ENCODE results near the gene RUNX2.

DNA sequence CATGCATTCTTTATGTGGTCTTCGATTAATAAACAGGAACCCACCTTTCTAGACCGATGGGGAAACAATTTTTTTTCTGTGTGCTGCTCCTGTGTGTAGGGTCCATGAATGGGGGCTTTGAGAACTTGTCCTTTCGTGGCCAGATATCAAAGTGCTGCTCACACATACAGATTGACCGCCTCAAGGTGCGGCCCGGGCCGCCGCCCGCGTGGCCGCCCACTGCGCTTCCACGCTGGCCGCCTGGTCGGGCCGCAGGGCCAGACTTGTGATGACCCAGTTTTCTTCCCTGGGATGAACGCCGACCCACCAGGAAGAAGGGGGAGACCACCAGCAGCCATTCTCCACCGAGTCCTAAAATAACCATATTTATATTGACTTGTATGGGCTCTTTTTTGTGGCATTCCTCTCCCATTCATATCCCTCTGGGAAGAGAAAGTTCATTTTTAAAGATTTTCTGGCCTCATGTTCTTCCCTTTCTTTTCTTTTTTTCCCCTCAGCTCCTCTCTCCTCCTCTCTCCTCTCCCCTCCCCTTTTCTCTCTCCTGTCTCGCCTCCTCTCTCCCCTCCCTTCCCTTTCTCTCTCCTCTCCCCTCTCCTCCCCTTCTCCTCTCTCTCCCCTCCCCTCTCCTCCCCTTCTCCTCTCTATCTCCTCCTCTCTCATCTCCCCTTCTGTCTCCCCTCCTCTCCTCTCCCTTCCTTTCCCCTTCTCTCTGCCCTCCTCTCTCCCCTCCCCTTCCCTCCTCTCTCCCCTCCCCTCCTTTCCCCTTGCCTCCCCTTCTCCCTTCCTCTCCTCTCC, 314.4 kb downstream of the RUNX2 start:
- TF ChIP-seq, protein P1, sequence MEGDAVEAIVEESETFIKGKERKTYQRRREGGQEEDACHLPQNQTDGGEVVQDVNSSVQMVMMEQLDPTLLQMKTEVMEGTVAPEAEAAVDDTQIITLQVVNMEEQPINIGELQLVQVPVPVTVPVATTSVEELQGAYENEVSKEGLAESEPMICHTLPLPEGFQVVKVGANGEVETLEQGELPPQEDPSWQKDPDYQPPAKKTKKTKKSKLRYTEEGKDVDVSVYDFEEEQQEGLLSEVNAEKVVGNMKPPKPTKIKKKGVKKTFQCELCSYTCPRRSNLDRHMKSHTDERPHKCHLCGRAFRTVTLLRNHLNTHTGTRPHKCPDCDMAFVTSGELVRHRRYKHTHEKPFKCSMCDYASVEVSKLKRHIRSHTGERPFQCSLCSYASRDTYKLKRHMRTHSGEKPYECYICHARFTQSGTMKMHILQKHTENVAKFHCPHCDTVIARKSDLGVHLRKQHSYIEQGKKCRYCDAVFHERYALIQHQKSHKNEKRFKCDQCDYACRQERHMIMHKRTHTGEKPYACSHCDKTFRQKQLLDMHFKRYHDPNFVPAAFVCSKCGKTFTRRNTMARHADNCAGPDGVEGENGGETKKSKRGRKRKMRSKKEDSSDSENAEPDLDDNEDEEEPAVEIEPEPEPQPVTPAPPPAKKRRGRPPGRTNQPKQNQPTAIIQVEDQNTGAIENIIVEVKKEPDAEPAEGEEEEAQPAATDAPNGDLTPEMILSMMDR (IDR thresholded peaks at IDR 0.05): no peak
- TF ChIP-seq RAD21 (IDR thresholded peaks at IDR 0.05; ENCODE audit: low read length): no peak
- TF ChIP-seq TCF12 (IDR thresholded peaks at IDR 0.05): no peak
- TF ChIP-seq, protein P2, sequence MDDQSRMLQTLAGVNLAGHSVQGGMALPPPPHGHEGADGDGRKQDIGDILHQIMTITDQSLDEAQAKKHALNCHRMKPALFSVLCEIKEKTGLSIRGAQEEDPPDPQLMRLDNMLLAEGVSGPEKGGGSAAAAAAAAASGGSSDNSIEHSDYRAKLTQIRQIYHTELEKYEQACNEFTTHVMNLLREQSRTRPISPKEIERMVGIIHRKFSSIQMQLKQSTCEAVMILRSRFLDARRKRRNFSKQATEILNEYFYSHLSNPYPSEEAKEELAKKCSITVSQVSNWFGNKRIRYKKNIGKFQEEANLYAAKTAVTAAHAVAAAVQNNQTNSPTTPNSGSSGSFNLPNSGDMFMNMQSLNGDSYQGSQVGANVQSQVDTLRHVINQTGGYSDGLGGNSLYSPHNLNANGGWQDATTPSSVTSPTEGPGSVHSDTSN (IDR thresholded peaks at IDR 0.05): no peak
- no peak for TF ChIP-seq EP300 (IDR thresholded peaks at IDR 0.05; ENCODE audit: borderline replicate concordance in 1 of 2, low read depth in 1 of 2, low read length in 1 of 2)
- TF ChIP-seq, protein P3, sequence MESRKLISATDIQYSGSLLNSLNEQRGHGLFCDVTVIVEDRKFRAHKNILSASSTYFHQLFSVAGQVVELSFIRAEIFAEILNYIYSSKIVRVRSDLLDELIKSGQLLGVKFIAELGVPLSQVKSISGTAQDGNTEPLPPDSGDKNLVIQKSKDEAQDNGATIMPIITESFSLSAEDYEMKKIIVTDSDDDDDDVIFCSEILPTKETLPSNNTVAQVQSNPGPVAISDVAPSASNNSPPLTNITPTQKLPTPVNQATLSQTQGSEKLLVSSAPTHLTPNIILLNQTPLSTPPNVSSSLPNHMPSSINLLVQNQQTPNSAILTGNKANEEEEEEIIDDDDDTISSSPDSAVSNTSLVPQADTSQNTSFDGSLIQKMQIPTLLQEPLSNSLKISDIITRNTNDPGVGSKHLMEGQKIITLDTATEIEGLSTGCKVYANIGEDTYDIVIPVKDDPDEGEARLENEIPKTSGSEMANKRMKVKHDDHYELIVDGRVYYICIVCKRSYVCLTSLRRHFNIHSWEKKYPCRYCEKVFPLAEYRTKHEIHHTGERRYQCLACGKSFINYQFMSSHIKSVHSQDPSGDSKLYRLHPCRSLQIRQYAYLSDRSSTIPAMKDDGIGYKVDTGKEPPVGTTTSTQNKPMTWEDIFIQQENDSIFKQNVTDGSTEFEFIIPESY (IDR thresholded peaks at IDR 0.05; ENCODE audit: borderline replicate concordance, low read depth): no peak
- TF ChIP-seq POLR2AphosphoS5 (IDR thresholded peaks at IDR 0.05; ENCODE audit: low read depth, low read length): no peak
- TF ChIP-seq TAF1 (IDR thresholded peaks at IDR 0.05; ENCODE audit: borderline replicate concordance, low read depth, low read length): no peak
- no peak for TF ChIP-seq YY1 (IDR thresholded peaks at IDR 0.05; ENCODE audit: low read depth)
- TF ChIP-seq, protein P4, sequence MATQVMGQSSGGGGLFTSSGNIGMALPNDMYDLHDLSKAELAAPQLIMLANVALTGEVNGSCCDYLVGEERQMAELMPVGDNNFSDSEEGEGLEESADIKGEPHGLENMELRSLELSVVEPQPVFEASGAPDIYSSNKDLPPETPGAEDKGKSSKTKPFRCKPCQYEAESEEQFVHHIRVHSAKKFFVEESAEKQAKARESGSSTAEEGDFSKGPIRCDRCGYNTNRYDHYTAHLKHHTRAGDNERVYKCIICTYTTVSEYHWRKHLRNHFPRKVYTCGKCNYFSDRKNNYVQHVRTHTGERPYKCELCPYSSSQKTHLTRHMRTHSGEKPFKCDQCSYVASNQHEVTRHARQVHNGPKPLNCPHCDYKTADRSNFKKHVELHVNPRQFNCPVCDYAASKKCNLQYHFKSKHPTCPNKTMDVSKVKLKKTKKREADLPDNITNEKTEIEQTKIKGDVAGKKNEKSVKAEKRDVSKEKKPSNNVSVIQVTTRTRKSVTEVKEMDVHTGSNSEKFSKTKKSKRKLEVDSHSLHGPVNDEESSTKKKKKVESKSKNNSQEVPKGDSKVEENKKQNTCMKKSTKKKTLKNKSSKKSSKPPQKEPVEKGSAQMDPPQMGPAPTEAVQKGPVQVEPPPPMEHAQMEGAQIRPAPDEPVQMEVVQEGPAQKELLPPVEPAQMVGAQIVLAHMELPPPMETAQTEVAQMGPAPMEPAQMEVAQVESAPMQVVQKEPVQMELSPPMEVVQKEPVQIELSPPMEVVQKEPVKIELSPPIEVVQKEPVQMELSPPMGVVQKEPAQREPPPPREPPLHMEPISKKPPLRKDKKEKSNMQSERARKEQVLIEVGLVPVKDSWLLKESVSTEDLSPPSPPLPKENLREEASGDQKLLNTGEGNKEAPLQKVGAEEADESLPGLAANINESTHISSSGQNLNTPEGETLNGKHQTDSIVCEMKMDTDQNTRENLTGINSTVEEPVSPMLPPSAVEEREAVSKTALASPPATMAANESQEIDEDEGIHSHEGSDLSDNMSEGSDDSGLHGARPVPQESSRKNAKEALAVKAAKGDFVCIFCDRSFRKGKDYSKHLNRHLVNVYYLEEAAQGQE (IDR thresholded peaks at IDR 0.05; ENCODE audit: low read depth, low read length): no peak
- TF ChIP-seq EZH2phosphoT487 (IDR thresholded peaks at IDR 0.05; ENCODE audit: borderline replicate concordance, low read depth): no peak
- no peak for TF ChIP-seq RCOR1 (IDR thresholded peaks at IDR 0.05; ENCODE audit: low read length)
- TF ChIP-seq MXI1 (IDR thresholded peaks at IDR 0.05; ENCODE audit: low read depth, low read length): no peak
